Gastrocnemius medialis (tissue), 4 donors: ENCODE data around the gene DIPK1C.

Source experiments
- POLR2A ChIP-seq, 2 donors: fragments of 450-650 bp; IDR thresholded peaks; one replicate each; pipeline ENCODE4 v1.6.1; 2017; ENCODE audit warnings: antibody characterized with exemption in 2 of 2, mild to moderate bottlenecking in 2 of 2, moderate library complexity in 2 of 2
- TF ChIP-seq, protein P1 (sequence below), 5 experiments: fragments of 450-650 bp in 3 of 5; fragments of 200-600 bp in 2 of 5; sonication (generic) in 2 of 5; IDR thresholded peaks in 4 of 5; conservative IDR thresholded peaks in 1 of 5; 1 replicate in 4 of 5; 2 replicates in 1 of 5; pipeline ENCODE4 v1.5.1; 2016 to 2019; ENCODE audit warnings: antibody characterized with exemption in 5 of 5, mild to moderate bottlenecking in 3 of 5, moderate library complexity in 3 of 5

DNA sequence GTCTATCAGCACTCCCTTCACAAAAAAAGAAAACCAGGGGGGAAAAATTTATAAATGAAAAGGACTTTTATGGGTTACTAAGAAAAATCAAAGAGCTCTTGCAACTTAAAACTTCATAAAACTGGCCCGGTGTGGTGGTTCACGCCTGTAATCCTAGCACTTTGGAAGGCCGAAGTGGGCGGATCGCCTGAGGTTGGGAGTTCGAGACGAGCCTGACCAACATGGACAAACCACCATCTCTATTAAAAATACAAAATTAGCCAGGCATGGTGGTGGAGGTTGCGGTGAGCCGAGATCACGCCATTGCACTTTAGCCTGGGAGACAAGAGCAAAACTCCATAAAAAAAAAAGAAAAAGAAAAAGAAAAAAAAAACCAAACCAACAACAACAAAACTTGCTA is 1.7 kb downstream of the DIPK1C start:
- no peak for TF ChIP-seq POLR2A (IDR thresholded peaks at IDR 0.05)
- TF ChIP-seq, protein P1, sequence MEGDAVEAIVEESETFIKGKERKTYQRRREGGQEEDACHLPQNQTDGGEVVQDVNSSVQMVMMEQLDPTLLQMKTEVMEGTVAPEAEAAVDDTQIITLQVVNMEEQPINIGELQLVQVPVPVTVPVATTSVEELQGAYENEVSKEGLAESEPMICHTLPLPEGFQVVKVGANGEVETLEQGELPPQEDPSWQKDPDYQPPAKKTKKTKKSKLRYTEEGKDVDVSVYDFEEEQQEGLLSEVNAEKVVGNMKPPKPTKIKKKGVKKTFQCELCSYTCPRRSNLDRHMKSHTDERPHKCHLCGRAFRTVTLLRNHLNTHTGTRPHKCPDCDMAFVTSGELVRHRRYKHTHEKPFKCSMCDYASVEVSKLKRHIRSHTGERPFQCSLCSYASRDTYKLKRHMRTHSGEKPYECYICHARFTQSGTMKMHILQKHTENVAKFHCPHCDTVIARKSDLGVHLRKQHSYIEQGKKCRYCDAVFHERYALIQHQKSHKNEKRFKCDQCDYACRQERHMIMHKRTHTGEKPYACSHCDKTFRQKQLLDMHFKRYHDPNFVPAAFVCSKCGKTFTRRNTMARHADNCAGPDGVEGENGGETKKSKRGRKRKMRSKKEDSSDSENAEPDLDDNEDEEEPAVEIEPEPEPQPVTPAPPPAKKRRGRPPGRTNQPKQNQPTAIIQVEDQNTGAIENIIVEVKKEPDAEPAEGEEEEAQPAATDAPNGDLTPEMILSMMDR (IDR thresholded peaks at IDR 0.05 in 4 of 5, conservative IDR thresholded peaks at IDR 0.05 in 1 of 5) = no peak
